HG03097 (cell line): Measurements from ENCODE around the gene CDK4.
"Not testable (repeated sequence)": the region's sequence is repeated elsewhere in the genome, so short reads cannot be mapped to it uniquely, and the experiment has no call there.

ENCODE experiments used
- ATAC-seq: cut with Tn5 transposase; IDR thresholded peaks from one replicate; pipeline ENCODE4 v1.9.1; 2021; ENCODE audit not compliant: unreplicated experiment, low FRiP score

Gene CDK4

GRCh38 chr12:57727758-57728395 is 24.2 kb downstream of the CDK4 start:
- ATAC-seq, result no peak

GRCh38 chr12:57726884-57727757 is 25.0 kb downstream of the CDK4 start:
- no peak for ATAC-seq

DNA sequence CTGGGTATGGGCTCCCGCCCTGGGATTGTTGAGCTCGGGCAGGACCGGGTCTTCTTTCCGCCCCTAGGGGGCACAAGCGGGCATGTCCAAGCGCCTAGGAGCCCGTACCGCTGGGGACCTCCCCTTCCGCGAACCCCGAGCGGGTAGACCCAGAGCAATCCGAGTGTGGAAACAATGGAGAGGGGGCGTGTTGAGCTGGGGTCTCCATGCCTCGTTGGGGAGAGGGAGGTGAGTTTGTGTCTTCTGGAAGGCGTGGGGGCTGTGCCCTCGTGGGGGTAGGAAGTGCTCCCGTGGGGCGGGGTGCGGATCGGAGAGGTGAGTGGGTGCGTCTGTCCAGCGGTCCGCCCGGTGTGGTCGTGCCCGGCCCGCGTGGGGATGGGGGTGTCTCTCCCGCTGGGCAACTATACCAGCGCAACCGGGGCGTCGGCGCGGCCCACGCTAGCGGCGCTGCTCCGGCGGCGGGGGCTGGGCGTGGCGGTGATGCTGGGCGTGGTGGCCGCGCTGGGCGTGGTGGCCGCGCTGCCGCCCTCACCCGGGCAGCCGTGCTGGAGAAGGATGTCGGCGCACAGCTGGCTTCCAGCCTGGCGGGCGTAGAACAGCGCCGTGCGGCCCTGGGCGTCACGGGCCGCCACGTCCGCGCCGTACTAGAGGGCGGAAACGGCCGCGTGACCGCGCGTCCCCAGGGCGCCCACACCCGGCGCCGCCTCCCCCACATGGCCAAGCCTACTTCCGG is 25.8 kb downstream of the CDK4 start:
- no peak for ATAC-seq

DNA sequence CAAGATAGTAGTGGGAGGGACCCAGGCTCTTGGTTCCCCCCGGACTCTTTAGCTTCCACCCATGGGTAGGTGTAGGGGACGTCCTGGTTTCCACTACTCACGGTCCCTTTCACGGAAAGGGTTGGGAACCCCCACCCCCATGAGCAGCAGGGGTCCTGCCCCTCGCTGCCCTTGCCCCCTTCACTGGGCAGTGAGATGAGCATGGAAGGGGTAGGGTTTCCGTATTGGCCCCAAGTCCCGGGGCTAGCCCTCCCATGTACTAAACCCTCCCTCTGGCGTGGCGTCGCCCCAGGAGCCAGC is 26.3 kb downstream of the CDK4 start:
- ATAC-seq, result no peak

DNA sequence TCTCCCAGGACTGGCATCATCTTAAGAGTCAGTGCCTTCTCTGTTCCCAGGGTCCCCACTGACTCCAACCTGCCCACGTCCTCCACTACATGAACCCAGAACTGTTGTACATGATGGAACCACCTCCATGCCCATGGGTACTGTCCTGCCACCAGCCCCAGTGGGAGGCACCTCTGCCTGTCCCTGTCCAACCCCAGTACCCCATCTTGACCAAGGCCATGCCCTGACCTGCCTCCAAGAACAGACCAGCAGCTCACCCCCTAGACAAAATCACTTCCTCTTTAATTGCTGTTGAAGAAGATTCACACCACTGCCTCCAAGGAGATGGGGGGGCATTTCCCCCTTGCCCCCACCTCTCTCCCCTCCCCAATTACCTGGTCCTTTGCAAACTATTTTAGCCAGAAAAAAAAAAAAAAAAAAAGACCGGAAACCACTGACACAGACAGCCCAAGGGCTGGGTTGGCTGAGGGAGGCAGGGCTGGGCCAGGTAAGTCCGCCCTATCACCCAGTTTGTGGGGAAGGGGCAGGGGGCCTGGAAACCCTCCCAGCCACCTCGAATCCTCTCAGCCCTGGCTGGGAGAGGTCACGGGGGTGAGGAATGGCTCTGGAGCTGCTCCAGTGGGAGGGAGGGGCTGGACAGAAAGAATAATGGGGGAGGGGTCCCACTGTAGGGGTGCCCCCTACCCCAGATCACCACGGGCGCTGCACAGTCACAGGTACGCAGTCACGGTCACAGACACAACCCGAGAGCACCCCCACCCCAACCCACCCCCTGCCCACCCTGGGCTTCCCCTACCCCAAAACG is 27.0 kb downstream of the CDK4 start:
- ATAC-seq, result no peak

- no peak for ATAC-seq
These were observed 27.8 kb downstream of the CDK4 start for GRCh38 chr12:57724003-57724935.

GRCh38 chr12:57723630-57723962 is 28.5 kb downstream of the CDK4 start:
- ATAC-seq, result no peak

- ATAC-seq, result no peak
These were observed 29.1 kb downstream of the CDK4 start for GRCh38 chr12:57722716-57723629.

DNA sequence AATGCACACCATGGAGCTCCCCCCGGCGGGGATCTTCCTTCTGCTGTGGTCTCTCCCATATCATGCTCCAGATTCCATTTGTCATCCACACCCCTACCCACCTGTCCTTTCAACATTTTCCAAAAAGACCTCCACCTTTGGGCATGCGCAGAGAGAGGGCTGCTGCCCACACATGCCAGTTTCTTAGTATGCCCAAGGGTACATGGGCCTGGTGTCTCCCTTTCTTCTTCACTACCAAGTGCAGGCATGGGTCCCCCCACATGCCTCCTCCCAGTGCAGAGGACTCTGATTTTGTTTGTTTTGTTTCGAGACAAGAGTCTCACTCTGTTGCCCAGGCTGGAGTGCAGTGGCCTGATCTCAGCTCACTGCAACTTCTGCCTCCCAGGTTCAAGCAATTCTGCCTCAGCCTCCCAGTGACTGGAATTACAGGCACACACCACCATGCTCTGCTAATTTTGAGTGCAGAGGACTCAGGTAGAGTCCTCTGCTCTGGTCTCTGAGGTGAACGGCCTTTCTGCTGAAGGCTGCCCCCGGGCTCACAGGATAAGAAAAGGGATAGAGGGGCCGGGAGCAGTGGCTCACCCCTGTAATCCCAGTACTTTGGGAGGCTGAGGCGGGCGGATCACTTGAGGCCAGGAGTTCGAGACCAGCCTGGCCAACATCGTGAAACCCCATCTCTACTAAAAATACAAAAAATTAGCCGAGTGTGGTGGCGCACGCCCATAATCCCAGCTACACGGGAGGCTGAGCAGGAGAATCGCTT is 30.1 kb downstream of the CDK4 start:
- ATAC-seq, result not testable (repeated sequence)

DNA sequence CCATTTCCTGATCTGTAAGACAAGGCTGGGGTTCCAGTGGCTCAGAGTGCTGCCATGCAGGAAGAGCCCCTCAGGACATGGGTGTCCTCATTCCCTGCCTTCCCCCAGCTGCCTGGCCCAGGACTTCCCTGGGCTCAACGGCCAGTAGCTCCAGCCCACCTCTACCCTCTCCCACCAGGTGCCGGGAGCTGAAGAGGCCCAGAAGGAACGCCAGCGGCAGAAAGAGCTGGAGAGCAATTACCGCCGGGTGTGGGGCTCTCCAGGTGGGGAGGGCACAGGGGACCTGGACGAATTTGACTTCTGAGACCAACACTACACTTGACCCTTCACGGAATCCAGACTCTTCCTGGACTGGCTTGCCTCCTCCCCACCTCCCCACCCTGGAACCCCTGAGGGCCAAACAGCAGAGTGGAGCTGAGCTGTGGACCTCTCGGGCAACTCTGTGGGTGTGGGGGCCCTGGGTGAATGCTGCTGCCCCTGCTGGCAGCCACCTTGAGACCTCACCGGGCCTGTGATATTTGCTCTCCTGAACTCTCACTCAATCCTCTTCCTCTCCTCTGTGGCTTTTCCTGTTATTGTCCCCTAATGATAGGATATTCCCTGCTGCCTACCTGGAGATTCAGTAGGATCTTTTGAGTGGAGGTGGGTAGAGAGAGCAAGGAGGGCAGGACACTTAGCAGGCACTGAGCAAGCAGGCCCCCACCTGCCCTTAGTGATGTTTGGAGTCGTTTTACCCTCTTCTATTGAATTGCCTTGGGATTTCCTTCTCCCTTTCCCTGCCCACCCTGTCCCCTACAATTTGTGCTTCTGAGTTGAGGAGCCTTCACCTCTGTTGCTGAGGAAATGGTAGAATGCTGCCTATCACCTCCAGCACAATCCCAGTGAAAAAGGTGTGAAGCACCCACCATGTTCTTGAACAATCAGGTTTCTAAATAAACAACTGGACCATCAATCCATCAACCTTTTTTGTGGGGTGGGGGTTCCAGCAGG is 31.2 kb downstream of the CDK4 start:
- no peak for ATAC-seq

GRCh38 chr12:57719777-57720605 is 32.1 kb downstream of the CDK4 start:
- no peak for ATAC-seq

DNA sequence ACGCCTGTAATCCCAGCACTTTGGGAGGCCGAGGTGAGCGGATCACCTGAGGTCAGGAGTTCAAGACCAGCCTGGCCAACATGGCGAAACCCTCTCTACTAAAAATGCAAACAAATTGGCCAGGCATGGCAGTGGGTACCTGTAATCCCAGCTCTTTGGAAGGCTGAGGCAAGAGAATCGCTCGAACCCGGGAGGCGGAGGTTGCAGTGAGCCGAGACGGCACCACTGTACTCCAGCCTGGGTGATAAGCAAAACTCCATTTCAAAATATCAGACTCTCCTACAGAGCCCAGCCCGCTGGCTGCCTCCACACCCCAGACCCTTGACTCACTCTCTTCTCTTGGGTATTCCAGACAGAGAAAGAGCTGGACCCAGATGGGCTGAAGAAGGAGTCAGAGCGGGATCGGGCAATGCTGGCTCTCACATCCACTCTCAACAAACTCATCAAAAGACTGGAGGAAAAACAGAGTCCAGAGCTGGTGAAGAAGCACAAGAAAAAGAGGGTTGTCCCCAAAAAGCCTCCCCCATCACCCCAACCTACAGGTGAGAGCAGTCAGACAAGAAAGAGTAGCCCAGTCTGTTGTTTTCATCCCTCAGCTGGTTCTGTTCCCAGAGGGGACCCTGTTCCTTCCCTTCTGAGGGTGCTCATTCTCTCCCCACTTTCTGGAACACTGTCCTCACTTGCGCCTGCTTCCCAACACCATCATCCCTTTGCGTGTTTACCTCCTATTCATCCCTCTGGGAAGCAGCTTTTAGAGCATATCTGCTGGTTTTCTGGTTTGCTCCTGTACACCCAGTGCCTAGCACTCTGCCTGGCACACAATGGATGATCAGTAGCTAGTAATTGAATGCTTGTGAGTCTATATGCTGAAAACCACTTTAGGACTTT is 33.2 kb downstream of the CDK4 start:
- no peak for ATAC-seq

DNA sequence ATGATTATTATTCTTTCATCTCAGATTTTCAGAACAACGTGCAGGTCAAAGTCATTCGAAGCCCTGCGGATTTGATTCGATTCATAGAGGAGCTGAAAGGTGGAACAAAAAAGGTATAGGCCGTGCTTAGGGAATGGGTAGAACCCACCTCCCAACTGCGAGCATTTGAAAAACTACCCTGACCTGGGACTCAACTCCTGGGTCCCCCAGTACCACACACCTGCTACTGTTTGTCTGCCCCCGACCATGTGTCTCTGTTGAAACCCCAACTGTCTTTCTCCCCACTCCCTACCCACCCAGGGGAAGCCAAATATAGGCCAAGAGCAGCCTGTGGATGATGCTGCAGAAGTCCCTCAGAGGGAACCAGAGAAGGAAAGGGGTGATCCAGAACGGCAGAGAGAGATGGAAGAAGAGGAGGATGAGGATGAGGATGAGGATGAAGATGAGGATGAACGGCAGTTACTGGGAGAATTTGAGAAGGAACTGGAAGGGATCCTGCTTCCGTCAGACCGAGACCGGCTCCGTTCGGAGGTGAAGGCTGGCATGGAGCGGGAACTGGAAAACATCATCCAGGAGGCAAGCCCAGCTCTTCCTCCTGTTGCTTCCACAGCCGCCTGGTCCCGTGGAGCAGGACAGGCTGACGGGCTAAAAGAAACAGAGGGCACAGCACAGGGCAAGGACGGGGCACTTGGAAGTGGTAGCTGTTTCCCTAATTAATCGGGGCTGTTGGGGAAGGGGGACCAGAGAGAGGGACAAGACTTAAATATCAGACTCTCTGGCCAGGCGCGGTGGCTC is 34.1 kb downstream of the CDK4 start:
- no peak for ATAC-seq

GRCh38 chr12:57717131-57717530 is 35.0 kb downstream of the CDK4 start:
- ATAC-seq, result no peak
